Smooth muscle cell of trachea (primary cell): ENCODE results near the gene EPC1. TPM values are rescaled to one million over a fixed set of nuclear protein-coding genes. Genes with fewer than 3 reads are reported as not detected.

Experiments
- total RNA-seq: library from RNA; depleted of rRNA; stranded (reverse); fragments of >200 nt; gene quantifications from 2 replicates; pipeline ENCODE4 v1.2.1, GENCODE V29; 2014

Gene EPC1
- 14.7 and 19.8 TPM in 2 replicates for total RNA-seq

GRCh38 chr10:32346551-32347362, at the start of gene EPC1:
TSS of gene EPC1 (minus strand) at chr10:32347158. CDS start at chr10:32346915, 243 bp downstream.

Other genes starting within 250 kb of the EPC1 start
- 9.3 and 13.1 TPM in 2 replicates for gene CCDC7, start 99.0 kb upstream of the EPC1 start, total RNA-seq